Endometrial microvascular endothelial cells (primary cell): ENCODE measurements around the gene HOXA9. TPM values are rescaled to one million over a fixed set of nuclear protein-coding genes. Genes with fewer than 3 reads are reported as not detected.

Experiments
- in situ Hi-C: cut with HindIII; loops from 2 replicates; pipeline ENCODE4 v1.10.0; 2017; ENCODE audit warnings: low sequenced_read_pairs, low pct_unique_long_range_greater_than_20kb; ENCODE audit errors: inconsistent ontology term
- total RNA-seq: library from RNA; depleted of rRNA; stranded (reverse); fragments of >200 nt; gene quantifications from one replicate; pipeline ENCODE4 v1.2.3, GENCODE V29; 2015; ENCODE audit errors: inconsistent ontology term

Gene HOXA9
- total RNA-seq, 1 donor from 2014 or later, result 47.0 TPM

DNA sequence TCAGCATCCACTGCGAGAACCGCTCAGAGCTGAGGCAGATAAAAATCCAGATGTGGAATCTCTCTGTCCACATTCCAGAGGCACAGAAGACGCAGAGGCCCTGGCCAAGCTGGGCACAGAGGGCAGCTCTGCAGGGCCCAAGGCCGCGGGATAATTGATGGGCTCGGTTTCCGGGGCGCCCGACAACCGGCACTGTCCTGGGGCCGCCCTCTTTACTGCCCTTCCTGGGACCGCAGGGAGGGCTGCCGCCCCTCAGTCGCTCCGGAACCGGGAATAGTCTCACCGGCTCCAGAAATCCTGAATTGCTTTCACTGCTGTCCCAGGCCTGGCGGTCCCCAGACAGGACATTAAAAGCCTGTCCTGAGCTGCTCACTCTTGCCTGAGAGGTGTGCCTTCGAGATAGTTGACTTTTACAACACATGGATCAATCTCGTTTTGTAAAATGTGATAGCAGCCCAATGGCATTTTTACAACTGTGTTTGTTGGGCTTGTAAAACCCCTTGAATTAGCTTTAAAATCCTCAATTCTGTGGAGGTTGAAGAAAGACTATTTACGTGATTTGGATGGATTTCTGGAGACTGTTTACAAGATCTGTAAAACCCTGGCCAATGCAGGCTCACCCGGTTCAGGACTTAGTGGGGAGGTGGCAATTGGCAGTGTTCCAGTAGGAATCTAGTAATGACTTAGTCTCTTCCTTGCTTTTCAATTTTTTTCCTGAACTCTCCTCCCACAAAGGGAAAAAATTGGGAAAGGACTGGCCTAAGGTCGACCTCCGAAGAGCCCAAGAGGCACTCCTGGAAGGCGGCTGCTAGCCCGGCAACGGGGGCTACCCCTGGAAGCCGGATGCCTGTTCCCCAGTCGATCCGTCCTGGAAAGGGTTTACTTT lies 16.3 kb downstream of the HOXA9 start:
- in situ Hi-C loops, result no loop called here

DNA sequence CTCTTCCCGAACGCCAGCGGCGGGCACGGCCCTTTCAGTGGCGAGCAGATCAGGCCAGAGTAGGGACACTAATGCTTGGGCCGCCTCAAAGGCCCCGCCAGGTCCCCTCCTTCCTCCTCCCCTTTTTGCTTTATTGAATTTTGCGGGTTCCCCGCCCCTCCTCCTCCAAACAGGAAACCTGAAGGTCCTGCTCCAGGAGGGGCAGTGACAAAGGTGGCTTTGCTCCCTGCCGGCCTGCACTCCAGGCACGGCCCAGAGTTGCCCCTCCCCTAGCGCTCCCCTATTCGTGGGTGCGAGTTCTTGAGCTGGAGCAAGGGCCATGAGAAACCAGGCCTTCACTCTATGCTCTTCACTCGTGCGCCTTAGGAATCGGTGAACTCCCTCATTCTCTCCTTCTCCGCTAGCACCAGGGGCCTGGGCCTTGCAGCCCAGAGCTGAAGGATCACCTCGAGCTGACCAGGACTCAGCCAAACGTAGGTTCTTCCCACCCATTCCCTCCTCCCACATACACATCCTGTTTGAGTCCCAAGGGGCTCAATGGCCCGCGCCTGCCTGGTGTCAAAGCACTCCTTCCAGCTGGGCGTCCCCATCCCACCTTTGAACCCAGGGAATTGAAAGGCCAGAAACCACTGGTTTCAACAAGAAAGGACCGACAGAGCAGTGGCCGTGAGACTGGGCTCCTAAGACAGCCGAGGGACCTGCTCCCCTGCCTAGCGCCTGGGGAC lies 17.1 kb downstream of the HOXA9 start:
- in situ Hi-C loops, result no loop called here

DNA sequence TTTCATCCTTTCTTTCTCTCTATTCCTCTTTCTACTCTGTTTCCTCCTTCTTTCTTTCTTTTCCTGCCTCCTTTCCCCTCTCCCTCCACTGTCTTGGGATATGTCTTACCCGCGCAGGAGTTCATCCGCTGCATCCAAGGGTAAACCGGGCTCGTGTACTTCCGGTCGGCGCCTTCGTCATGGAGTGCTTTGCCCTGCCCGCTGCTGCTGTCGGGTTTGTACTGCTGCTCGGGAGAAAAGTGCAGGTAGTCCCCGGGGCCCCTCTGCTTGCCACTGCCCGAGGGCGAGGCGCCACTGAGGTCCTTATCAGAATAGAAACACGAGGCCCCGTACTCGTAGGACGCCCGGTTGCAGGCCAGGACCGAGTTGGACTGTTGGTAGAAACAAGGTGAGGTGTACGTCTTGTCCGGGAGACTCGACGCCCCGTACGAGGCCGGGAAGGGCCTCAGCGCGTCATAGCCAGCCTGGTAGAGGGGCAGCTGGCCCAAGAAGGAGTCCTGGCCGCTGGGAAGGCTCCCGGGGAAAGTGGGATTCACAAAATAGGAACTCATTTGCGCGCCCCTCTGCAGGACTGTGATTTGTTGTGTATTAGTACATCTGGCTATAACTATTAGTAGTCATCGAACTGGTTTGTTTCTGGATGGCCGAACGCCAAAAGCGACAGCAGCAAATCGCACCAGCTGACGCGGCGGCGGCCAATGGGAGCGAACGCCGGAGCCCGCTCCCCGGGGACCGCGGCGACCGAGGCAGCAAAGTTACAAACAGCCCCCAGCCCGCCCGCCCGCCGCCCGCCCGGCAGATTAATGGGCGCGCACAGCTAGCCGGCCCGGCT lies 17.9 kb downstream of the HOXA9 start, which contains the start of gene HOXA6:
TSS of gene HOXA6 (minus strand) at position 576 of the 832 bp plus-strand sequence. CDS start at position 551, 25 bp downstream.
- in situ Hi-C loops, result no loop called here

DNA sequence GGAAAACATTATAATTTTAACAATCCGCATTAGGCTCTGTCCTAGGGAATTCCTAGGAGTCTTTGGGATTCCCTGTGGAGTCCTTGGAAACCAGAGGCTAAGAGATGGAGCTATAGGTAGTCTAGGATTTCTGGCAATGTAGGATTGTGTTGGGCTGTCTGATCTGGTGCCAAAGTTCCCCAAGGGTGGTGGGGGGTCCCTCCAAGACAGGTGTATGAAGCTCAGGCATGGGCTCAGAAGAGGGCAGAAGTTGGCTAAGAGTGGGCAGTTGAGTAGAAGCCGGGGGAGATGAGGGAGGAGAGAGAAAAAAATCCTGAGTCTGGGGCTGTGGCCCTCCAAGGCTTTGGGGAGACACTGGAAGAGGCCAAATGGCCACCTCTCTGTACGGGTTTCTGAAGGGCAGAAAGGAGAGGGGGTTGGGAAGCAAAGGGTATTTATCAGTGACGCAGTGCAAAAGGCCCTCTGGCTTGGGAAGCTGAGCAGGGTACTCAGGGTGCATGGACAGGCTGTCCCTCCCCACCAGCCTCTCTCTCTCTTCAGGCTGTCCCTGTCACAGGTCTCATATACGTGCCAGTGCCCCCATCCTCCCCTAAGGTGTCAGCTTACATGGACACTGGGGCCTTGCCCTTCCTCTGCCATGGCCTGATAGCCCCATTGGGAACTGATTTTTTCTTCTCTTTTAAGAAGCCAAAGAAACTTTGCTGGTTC lies 18.7 kb downstream of the HOXA9 start:
- in situ Hi-C loops, result no loop called here

DNA sequence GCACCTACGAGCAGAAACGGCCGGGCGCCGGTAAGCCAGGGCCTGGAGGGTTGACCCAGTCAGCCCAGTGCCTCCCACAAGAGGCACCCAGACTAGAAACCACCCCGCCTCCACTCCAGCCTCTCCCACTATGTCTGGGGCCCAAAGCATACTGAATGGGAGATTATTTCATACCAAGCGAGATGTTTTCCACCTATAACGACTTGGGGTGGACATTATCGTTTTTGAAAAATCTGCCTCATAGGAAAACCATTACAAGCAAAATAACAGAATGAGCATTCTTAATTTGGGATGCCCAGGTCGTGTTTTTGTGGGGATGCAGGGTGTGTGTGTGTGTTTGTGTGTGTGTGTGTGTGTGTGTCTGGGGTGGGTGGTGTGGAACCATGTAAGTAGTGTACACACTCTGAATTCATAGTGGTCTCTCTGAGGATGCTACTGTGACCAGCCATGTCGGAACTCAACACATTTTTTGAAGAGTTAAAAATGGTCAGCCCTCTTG lies 19.4 kb downstream of the HOXA9 start:
- in situ Hi-C loops, result no loop called here

DNA sequence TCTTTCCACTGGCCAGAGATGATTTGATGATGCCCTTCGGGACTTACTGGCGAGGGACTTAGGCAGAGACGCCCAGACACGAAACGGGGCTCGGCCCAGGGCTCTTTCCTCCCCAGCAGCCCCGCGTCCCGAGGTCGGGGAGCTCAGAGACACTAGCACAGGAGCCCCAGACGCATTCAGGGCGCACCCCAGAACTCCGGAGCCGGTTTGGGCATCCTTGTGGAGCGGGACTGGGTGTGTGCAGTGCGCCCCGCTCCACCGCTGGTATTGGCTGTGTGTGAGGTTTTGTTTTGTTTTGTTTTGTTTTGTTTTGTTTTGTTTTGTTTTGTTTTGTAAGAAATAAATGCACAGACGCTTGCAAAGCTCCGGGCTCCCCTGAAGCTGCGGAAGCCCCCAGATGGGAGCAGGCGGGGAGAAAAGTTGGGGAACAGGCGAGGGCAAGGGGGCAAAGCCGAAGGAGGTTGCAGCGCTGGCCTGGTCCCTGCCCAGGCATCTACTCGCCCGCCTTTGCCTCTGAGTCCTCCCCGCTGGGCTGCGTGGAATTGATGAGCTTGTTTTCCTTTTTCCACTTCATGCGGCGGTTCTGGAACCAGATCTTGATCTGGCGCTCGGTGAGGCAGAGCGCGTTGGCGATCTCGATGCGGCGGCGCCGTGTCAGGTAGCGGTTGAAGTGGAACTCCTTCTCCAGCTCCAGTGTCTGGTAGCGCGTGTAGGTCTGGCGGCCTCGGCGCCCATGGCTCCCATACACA lies 20.0 kb downstream of the HOXA9 start:
- in situ Hi-C loops, result no loop called here

DNA sequence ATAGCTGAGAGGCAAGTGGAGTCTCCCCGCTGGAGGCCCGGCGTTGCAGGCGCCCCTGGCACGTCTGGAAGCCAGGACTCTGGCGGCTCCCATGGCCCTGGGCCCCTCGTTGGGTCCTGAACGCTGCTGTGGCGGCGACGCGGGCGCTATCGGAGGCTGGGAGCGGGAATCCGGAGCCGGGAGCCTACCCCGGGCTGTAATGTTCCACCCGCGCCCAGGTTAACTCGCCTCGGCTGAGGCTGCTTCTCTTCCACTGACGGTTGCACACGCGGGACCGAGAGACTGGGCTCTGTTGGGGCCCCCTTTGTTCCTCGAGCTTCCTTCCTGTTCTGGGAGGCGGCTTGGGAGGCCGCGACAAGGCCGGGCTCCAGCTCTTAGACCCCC lies 20.6 kb downstream of the HOXA9 start:
- in situ Hi-C loops, result no loop called here

DNA sequence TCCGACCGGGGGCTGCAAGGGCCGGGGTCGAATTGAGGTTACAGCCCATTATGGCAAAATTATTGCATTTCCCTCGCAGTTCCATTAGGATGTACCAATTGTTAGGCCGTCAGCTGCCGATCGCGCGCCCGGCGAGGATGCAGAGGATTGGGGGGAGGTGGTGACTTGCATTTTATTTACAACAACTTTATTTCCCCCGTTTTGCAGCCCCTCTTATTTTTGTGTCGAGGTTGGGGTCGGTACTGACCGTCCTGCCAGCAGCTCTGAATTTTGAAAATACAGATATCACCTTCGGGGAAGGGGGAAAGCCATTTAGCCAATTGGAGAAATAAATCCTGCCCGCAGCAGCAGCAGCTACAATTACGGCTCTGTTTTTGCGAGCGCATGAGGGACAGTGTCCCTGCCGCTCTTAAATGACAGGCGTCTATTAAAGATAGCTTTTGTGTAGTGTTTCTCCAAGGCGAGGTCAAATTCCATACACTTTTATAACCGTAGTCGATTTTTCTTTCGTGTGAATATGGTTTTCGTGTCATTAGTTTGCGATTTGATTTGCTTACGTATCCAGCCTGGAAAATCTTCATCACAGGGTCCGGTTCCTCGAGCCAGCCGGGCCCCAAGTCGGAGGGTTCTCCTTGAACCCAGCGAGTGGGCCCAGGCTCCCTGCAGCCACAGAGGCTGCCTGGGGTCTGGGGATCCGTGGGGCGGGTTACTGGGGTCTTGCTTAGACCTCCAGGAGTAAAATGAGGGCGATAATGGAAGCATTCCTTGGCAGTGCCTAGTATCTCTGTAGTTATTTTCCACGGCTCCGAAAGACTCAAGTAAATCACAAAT lies 21.2 kb downstream of the HOXA9 start:
- in situ Hi-C loops, result no loop called here

DNA sequence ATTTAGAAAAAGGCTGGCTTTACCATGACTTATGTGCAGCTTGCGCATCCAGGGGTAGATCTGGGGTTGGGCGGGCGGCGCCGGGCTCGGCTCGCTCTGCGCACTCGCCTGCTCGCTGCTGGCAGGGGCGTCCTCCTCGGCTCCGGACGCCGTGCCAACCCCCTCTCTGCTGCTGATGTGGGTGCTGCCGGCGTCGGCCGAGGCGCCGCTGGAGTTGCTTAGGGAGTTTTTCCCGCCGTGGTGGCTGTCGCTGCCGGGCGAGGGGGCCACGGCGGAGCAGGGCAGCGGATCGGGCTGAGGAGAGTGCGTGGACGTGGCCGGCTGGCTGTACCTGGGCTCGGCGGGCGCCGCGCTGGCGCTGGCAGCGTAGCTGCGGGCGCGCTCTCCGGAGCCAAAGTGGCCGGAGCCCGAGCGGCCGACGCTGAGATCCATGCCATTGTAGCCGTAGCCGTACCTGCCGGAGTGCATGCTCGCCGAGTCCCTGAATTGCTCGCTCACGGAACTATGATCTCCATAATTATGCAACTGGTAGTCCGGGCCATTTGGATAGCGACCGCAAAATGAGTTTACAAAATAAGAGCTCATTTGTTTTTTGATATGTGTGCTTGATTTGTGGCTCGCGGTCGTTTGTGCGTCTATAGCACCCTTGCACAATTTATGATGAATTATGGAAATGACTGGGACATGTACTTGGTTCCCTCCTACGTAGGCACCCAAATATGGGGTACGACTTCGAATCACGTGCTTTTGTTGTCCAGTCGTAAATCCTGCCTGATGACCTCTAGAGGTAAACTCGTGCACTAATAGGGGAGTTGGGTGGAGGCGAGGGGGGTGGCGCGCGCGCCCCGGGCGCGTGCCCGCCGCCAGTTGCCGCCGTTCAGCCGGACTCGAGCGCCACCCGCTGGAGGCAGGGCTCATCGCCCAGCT lies 22.1 kb downstream of the HOXA9 start, which contains the start of gene HOXA5:
TSS of gene HOXA5 (minus strand) at position 659 of the 927 bp plus-strand sequence. CDS start at position 585, 74 bp downstream.
- in situ Hi-C loops, result no loop called here

DNA sequence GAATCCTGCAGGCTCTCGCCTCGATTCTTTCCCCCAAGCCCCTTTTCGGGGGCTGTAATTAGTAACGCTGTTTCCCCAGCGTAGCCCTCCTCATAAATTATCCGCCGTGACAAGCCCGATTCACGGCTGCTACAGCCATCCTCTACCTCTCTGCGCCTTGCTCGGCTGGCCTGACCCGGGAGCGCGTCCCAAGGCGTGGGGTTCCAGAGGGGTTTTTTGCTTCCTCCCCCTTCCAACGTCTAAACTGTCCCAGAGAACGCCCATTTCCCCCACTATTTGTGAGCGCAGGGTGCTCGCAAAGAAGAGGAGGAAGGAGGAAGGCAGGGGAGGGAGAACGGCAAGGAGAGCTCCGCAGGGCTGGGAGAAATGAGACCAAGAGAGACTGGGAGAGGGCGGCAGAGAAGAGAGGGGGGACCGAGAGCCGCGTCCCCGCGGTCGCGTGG lies 22.7 kb downstream of the HOXA9 start:
- in situ Hi-C loops, result no loop called here

DNA sequence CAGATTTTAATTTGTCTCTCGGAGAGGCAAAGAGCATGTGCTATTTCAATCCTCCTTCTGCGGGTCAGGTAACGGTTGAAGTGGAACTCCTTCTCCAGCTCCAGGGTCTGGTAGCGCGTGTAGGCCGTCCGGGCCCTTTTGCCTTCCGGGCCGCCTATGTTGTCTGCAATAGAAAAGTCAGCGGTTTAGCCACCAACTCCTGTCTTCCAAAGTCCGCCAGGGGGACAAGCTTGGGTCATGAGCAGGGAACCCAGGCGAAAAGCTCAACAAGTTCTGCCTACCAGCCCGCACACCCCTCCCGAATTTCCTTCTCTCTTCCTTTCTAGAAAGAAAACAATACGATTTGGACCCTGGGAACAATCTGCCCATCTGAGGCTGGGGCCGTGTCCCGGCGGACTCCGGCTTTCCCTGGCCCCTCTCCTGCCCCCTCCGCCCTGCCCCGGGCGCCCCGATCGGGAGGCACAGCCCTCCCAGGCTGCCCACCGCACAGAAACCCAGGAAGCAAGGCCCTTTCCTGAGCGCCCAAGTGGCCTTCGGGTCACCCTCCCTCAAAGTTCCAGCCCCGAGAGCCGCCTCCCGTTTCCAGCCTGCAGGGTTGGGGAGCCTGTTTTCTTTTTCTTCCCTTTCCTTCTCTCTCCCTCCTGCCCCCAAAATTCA lies 23.3 kb downstream of the HOXA9 start:
- in situ Hi-C loops, result no loop called here

DNA sequence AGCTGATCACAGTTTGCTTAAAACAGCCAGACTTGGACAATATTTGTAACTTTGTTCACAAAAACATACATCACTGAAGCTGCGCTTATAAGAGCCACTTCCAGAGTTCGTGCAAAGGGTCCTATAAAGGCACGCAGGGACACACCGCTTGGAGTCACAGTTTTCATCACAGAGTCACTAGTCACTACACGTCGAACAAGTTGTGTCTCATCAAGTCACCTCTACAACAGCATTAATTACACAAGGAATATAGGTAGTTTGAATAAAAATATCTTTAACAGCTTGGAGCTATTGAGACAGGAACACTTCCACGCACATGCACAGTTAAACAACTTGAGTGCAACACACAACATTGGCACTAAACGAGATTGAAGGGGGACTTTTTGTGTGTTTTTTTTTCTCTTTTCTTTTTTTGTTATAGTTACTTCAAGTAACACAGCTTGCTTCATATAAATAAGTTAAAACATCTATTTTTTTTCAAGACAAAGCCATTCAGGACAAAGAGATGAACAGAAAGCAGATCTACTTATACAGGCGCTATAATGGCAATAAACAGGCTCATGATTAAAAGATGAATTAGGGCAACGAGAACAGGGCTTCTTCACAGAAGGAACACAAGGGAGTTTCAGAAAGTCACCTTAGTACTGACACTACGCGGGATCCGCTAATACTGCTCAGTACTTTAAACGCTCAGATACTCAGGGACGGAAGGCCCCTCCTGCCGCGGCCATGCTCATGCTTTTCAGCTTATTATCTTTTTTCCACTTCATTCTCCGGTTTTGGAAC lies 24.0 kb downstream of the HOXA9 start:
- in situ Hi-C loops, result no loop called here

DNA sequence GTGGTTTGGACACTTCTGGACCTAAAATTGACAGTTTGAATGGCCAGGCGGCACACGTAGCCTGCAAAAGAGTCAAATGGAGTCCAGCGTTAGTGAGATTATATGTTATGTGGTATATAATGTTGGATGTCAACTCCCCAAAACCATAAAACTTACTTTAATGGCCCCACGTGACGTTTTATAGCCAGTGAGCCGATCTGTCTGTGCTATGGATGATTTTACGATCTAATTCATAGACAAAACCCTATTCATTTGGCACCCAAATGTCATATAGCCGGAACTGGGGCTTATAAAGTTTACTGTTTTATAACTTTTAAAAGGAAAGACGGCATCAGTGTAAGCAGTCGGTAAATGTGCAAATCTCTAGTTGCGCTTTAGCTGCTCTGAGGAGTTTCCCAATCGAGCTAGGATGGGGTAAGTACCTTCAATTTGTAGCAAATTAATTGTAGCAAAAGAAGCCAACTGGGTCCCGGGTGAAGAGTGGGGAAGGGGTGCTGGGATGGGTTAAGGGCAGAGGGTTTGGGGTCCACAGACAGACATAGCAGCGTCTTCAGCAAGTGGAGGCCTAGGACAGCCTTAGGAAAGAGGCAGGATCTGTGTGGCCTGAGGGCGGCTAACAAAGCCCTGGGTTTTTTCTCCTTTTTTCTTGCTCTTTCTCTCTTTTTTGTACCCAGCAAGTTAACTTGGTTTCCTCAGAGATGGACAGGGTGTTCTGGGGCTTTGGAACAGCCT lies 25.0 kb downstream of the HOXA9 start:
- in situ Hi-C loops, result no loop called here
